HG02943 (cell line): ENCODE measurements around the gene MAP3K21.

Experiments
- ATAC-seq: cut with Tn5 transposase; IDR thresholded peaks from one replicate; pipeline ENCODE4 v1.9.1; 2021; ENCODE audit warnings: mild to moderate bottlenecking, low read depth, moderate library complexity; ENCODE audit not compliant: unreplicated experiment

The MAP3K21 gene

DNA sequence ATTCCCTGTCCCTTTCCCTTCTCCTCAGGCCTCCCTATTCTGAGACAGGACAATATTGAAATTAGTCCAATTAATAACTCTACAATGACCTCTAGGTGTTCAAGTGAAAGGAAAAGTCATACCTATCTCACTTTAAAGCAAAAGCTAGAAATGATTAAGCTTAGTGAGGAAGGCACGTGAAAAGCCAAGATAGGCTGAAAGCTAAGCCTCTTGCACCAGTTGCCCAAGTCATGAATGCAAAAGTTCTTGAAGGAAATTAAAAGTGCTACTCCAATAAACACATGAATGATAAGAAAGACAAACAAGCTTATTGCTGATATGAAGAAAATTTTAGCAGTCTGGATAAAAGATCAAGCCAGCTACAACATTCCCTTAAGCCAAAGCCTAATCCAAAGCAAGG, 3.8 kb upstream of the MAP3K21 start:
- ATAC-seq: no peak

DNA sequence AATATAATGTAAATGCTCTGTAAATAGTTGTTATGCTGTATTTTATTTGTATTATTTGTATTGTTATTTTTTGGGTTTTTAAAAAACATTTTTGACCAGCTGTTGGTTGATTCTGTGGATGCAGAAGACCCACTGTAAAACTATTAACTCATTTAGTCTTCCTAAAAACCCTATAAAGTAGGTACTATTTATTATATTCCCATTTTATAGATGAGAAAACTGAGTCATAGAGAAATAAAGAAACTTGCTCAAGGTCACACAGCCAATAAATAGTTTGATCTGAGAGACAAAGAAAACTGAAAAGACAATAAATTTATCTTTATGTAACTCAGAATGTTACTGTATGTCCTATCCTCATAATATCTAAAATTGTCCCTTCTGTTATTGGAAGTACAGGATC, 1.2 kb upstream of the MAP3K21 start:
- no peak for ATAC-seq

DNA sequence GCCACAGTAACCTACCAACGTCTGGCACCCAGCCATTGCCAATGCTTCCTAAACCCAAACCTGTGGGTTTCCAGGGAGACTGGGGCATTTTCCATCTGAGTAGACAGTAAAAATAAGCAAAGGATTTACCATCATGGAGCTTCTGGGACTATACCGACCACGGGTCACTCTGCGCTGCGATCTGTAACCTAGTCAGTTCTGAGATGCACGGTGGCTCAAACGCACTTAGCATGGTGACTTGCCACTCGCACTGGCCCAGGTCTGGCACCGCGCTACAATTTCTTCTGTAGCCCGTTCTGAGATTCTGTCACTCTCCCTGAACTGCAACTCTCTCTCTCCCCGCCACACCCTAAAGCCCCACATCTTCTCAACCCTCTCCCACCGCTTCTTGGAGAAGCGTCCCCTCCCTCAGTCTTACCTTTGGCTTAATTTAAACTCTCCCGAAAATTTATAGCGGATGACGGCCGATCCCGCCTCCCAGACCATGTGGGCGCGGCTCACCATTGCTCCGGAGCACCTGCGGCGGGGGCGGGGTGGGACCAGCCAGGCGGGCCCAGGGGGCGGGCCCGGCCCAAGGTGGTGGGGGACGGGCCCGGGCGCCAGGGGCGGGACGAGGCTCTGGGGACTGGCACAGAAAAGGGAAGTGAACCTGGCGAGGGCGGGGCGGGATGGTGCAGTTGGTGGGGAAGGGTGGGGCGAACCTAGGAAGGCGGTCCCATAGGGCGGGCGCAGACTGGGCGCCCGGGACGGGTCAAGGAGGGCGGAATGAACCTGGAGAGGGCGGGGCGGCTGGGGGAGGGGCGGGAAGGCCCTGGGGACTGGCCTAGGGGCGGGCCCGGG, 493 bp upstream of the MAP3K21 start:
- ATAC-seq: peak; percentile 90

- ATAC-seq: peak; percentile 33
Measured at GRCh38 chr1:233328142-233328921, 808 bp downstream of the MAP3K21 start.

DNA sequence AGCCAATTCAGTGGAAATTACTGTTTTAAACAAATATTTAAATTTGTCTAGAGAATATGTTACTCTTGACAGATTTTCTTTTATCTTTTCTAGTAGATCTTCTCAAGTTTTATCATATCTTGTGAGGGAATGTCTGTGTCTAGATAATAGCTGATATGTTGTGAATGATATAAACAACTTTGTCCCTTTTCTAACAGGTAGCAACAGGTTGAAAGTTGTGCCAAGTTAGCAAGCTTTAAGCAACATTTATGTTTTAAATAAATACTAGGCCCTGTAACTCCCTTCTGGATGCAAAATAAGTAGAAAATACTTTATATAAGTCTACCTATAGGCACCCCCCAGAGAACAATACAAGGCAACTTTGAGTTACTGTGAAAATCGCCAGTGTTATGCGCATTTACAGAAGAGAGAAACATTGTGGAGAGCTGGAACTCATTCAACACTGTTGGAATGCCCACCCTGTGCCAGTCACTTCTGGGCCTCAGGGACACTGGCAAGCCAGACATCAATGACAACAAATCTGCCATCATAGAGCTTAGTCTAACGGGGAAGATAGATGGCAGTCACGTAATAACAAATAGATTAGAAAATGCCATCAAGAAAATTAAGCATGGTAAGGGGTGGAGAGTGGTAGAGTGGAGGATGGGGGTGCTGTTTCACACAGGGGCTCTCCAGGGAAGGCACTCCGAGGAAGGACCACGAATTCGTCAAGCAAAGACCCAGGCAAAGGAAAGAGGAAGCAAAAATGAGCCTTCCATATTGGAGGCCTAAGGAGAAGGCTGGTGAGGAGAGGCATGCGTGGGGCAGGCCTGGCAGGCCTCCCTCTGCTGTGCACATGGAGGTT, 4.4 kb downstream of the MAP3K21 start:
- no peak for ATAC-seq

- no peak for ATAC-seq
Measured at GRCh38 chr1:233333086-233333485, 5.6 kb downstream of the MAP3K21 start.

DNA sequence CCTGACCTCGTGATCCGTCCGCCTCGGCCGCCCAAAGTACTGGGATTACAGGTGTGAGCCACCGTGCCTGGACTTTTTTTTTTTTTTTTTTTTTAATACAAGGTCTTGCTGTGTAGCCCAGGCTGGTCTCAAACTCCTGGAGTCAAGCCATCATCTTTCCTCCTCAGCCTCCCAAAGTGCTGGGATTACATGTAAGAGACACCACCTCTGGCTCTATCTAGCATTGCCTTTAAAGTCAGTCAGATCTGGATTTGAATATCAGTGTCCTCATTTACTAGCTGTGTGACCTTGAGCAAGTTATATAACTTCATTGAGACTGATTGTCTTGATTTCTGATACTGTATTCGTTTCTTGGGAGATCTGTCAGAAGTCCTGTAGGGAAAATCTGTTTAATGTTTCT, 6.6 kb downstream of the MAP3K21 start:
- ATAC-seq: no peak

GRCh38 chr1:233336554-233337456, 9.3 kb downstream of the MAP3K21 start:
- no peak for ATAC-seq

GRCh38 chr1:233337505-233337904, 10.0 kb downstream of the MAP3K21 start:
- ATAC-seq: no peak

DNA sequence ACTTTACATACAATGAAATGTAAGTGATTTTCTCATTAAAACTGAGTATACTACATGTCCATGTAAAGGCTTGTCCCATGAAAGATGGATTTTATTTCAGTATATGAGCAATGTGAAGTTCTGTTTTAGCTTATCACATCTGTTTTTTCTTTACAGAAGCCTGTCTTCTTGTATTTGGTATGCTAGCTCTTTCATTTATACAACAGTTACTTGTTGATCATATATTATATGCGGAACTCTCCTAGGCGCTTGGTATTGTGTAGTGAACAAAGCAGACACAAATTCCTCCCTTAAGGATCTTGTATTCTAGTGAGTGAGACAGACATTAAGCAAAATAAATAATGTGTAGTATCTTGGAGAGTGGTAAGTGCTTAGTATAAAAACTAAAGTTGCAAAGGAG, 10.6 kb downstream of the MAP3K21 start:
- no peak for ATAC-seq

GRCh38 chr1:233340031-233340555, 12.6 kb downstream of the MAP3K21 start:
- ATAC-seq: no peak

- ATAC-seq: no peak
Measured at GRCh38 chr1:233340966-233341516, 13.5 kb downstream of the MAP3K21 start.

GRCh38 chr1:233342086-233342485, 14.6 kb downstream of the MAP3K21 start:
- ATAC-seq: no peak

GRCh38 chr1:233343262-233343661, 15.7 kb downstream of the MAP3K21 start:
- no peak for ATAC-seq

DNA sequence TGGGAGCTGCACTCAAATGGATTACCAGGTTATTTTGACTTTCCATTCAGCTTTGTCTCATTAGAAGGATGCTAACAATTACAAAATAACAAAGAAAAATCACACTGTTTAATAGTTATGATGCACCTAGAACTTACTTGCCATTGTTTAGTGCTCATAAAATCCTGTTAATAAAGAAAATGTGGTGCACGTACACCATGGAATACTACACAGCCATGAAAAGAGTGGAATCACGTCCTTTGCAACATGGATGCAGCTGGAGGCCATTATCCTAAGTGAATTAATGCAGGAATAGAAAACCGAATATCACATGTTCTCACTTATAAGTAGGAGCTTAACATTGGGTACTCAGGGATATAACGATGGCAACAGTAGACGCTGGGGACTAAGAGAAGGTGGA, 19.8 kb downstream of the MAP3K21 start:
- no peak for ATAC-seq

DNA sequence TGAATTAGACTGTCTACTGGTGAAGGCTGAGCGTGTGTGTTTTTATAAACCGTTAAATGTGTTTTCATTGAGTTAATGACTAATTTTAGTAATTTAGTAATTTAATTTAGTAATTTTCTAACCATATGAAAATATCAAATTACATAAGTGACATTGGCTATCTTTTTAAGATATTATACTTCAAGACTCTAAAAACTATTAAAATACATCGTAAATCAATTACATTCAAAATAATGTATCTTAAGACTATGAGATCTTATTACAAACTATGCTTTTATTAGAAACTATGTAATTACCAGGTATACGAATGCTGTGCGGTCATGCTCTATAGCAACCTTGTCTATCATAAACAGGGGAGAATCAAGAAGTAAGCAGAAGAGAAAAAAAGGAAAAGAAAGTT, 21.6 kb downstream of the MAP3K21 start:
- no peak for ATAC-seq

DNA sequence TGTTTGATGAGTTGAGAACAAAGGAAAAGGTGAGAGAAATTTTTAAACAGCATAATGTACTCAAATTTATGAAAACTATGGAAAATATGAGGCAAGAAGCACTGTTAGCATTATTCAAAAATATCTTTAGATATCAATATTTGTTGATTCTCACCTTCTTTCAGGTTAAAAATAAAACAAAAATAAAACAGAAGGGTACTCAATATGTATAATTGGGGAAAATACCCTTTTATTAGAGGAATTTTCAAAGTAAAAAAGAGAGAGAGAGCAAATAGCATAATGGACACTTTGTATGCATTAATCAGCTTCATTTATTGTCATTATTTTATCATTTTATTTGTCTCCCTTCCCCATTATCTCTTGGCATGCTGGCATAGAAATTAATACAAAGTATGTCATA, 27.5 kb downstream of the MAP3K21 start:
- ATAC-seq: no peak

DNA sequence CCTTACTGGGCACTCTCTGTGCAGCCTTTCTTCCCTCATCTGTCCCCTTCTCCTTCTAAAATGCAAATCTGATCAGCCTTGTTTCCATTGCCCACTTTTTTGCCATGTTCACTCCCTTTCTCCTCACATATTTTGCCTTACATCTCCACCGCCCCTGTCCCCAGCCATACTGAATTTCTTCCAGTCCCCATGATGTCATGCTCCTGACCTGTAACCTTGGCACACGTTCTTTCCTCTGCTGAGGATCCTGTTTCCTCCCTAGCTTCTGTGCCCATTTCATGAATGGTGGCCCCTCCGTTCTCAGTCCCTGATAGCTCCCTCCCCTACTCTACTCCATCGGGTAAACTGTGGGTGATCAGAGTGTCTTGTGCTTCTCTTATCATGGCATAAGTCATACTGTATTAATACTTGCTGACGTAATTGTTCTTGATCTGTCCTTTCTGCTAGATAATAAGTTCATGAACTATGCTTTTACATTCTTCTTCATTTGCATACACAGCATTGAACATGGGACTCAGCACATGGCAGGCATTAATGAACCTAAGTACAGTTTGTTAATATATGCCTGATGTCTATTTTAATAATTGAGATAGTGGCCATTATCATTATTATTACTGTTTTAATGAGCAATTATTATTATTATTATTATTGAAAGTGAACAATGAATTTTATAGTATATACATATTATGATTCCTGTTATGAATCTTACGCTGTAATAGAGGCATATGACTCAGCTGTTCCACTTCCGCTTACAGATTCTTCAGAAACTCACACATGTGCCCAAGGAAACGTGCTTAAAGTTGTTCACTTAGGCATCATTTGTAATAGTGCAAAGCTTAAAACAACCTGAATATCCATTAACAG, 28.5 kb downstream of the MAP3K21 start:
- no peak for ATAC-seq

GRCh38 chr1:233356705-233356987, 29.1 kb downstream of the MAP3K21 start:
- ATAC-seq: no peak
